GM18511 (cell line): Measurements from ENCODE around the gene BSG.
A peak's percentile ranks its signal among the peaks of the same experiment; 100 is the strongest.

Experiments
- ATAC-seq: cut with Tn5 transposase; IDR thresholded peaks from one replicate; pipeline ENCODE4 v1.9.1; 2021; ENCODE audit warnings: mild to moderate bottlenecking, moderate library complexity; ENCODE audit not compliant: unreplicated experiment

The BSG gene

GRCh38 chr19:572140-572742 is at the start of gene BSG:
Gene BSG (plus strand): TSS chr19:572596. CDS start chr19:572635, 39 bp downstream.
- peak; percentile 68 for ATAC-seq

- ATAC-seq, result no peak
These were observed 49.7 kb upstream of the BSG start for GRCh38 chr19:522726-523125.

GRCh38 chr19:524062-524674 is 48.2 kb upstream of the BSG start:
- ATAC-seq, result no peak

- no peak for ATAC-seq
These were observed 47.4 kb upstream of the BSG start for GRCh38 chr19:525029-525428.

- ATAC-seq, result no peak
These were observed 46.5 kb upstream of the BSG start for GRCh38 chr19:525857-526419.

GRCh38 chr19:530134-531008 is 42.0 kb upstream of the BSG start:
- ATAC-seq, result no peak

GRCh38 chr19:531009-531752 is 41.2 kb upstream of the BSG start:
- peak; percentile 60 for ATAC-seq

GRCh38 chr19:531753-532560 is 40.4 kb upstream of the BSG start, which contains the start of gene CDC34:
Gene CDC34 (plus strand): TSS chr19:531760. CDS start chr19:531932, 172 bp downstream.
- ATAC-seq, result peak; percentile 35

- ATAC-seq, result no peak
These were observed 39.6 kb upstream of the BSG start for GRCh38 chr19:532561-533363.

- no peak for ATAC-seq
These were observed 38.9 kb upstream of the BSG start for GRCh38 chr19:533364-534058.

- no peak for ATAC-seq
These were observed 38.3 kb upstream of the BSG start for GRCh38 chr19:534088-534487.

- ATAC-seq, result no peak
These were observed 37.2 kb upstream of the BSG start for GRCh38 chr19:535017-535835.

GRCh38 chr19:536031-536880 is 36.1 kb upstream of the BSG start:
- no peak for ATAC-seq

- ATAC-seq, result no peak
These were observed 35.5 kb upstream of the BSG start for GRCh38 chr19:536881-537404.

GRCh38 chr19:538641-539428 is 33.6 kb upstream of the BSG start:
- ATAC-seq, result no peak
